Measurements from ENCODE around the gene CAMTA1.

Gene CAMTA1

DNA sequence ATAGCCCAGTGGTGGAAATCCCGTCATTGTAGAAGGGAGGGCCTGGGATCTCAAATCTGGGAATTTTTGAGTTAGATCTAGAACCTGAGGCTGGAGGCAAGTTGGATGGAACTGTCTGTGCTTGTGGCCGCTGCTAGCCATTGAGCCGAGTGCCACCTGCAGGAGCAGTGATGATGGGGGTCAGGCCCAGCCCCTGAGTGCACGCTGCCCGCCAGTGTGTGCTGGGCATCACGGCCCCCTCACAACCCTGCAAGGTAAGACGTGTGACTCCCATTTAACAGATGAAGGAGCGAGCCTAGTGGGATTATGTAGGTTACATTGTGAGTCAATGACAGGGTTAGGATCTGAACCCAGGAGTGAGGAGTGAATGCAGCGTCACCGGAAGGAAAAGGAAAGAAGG lies 407.2 kb downstream of the CAMTA1 start:
- no peak for DNase-seq (ENCODE audit: low read depth)
- TF ChIP-seq, protein P1, sequence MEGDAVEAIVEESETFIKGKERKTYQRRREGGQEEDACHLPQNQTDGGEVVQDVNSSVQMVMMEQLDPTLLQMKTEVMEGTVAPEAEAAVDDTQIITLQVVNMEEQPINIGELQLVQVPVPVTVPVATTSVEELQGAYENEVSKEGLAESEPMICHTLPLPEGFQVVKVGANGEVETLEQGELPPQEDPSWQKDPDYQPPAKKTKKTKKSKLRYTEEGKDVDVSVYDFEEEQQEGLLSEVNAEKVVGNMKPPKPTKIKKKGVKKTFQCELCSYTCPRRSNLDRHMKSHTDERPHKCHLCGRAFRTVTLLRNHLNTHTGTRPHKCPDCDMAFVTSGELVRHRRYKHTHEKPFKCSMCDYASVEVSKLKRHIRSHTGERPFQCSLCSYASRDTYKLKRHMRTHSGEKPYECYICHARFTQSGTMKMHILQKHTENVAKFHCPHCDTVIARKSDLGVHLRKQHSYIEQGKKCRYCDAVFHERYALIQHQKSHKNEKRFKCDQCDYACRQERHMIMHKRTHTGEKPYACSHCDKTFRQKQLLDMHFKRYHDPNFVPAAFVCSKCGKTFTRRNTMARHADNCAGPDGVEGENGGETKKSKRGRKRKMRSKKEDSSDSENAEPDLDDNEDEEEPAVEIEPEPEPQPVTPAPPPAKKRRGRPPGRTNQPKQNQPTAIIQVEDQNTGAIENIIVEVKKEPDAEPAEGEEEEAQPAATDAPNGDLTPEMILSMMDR (conservative IDR thresholded peaks at IDR 0.05; ENCODE audit: low read length) = no peak

GRCh38 chr1:7196036-7196911 lies 411.0 kb downstream of the CAMTA1 start:
- no peak overlapping the region for H3K4me3 ChIP-seq (ENCODE audit: low read length)
- TF ChIP-seq, protein P1 (conservative IDR thresholded peaks at IDR 0.05; ENCODE audit: low read length) = no peak
- DNase-seq (ENCODE audit: low read depth) = no peak

More for the DNA sequence above, 407.2 kb downstream of the CAMTA1 start:
- no peak overlapping the region for H3K4me3 ChIP-seq (ENCODE audit: low read length)

DNA sequence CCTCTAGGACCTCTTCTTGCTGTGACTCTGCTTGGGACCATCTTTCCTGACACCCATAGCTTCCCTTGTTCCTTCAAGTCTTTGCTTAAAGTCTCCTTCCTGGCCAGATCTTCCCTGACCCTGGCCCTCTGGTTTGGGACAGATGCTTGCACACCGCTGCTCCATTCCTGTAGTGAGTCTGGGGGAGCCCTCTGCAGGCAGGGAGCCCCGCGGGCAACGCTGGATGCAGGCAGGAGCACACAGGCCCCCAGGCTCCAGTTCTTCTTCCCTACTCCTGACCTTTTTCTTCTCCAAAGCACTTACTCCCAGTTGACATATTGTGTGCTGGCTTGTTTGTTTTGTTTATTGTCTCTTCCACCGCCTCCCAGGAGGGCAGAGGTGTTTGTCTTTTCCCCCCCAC lies 413.4 kb downstream of the CAMTA1 start:
- no peak for DNase-seq (ENCODE audit: low read depth)
- no peak overlapping the region for H3K4me3 ChIP-seq (ENCODE audit: low read length)
- TF ChIP-seq, protein P1 (conservative IDR thresholded peaks at IDR 0.05; ENCODE audit: low read length) = no peak

DNA sequence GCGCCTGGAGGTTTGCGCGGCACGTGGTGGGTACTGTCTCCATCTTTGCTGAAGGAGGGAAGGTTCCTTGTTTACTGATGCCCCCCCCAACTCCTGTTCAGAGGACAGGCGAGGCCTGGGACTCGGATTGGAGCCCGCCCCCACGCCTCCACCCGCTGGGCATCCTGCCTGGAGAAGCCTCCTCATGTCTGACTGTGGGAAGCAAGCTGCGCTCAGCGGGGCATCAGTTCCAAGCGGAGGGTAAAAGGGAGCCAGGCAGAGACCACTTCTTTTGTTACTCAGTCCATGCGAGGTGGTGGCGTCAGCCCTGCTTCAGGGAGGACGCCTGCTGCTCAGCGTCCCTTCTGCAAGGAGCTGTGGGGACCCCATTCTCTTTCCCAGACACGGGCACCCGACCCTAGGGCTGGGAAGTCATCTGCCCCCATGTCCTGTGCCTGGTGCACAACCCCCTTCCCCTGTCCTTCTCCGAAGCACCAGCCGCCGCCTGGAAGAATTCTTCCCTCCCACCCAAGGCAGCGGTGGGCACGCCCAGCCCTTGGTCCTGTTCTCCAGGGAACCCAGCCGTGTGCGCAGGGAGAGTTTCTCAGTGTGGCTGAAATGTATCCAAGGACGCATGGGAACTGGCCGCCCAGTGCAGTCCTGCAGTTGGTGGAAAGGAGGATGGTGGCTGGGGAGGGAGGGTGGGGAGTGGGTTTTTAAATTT lies 414.0 kb downstream of the CAMTA1 start:
- no peak overlapping the region for H3K4me3 ChIP-seq (ENCODE audit: low read length)
- TF ChIP-seq, protein P1 (conservative IDR thresholded peaks at IDR 0.05; ENCODE audit: low read length) = no peak
- DNase-seq (ENCODE audit: low read depth) = no peak

- H3K4me3 ChIP-seq (ENCODE audit: low read length) = no peak overlapping the region
- peak; percentile 54 for DNase-seq (ENCODE audit: low read depth)
- TF ChIP-seq, protein P1 (conservative IDR thresholded peaks at IDR 0.05; ENCODE audit: low read length) = peak; percentile 67
Measured at GRCh38 chr1:7207875-7208646, 422.8 kb downstream of the CAMTA1 start.

DNA sequence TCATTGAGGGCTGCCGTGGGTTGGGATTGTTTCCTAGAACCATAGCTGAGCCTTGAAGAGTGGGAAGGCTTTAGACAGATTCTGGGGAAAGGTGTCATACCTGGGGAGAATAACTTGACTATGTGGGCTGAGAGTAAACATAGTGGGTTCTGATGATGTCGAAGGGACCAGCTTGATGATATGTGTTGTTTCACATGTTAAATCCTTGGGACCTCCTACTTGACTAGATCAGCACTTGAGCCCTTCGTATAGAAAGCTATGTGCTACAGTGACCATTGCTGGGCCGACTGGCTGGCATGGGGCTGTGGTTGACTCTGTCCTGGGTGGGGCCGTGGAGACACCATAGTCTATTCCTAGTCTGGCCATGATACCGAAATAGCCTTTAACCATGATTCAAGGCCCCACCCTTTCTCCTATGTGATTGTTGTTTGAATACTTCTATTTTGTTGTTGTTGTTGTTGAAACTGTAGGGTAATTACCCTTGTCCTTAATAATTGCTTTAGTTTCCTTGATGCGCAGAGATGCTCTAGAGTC lies 423.5 kb downstream of the CAMTA1 start:
- H3K4me3 ChIP-seq (ENCODE audit: low read length) = no peak overlapping the region
- TF ChIP-seq, protein P1 (conservative IDR thresholded peaks at IDR 0.05; ENCODE audit: low read length) = no peak
- no peak for DNase-seq (ENCODE audit: low read depth)
